ENCODE data around the gene TERB2.
"Not testable (repeated sequence)": the region's sequence is repeated elsewhere in the genome, so short reads cannot be mapped to it uniquely, and the experiment has no call there.

Gene TERB2

GRCh38 chr15:45009046-45009445 is 52.6 kb downstream of the TERB2 start:
- no peak for DNase-seq (ENCODE audit: low spot score)
- TF ChIP-seq, protein P1, sequence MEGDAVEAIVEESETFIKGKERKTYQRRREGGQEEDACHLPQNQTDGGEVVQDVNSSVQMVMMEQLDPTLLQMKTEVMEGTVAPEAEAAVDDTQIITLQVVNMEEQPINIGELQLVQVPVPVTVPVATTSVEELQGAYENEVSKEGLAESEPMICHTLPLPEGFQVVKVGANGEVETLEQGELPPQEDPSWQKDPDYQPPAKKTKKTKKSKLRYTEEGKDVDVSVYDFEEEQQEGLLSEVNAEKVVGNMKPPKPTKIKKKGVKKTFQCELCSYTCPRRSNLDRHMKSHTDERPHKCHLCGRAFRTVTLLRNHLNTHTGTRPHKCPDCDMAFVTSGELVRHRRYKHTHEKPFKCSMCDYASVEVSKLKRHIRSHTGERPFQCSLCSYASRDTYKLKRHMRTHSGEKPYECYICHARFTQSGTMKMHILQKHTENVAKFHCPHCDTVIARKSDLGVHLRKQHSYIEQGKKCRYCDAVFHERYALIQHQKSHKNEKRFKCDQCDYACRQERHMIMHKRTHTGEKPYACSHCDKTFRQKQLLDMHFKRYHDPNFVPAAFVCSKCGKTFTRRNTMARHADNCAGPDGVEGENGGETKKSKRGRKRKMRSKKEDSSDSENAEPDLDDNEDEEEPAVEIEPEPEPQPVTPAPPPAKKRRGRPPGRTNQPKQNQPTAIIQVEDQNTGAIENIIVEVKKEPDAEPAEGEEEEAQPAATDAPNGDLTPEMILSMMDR (IDR thresholded peaks at IDR 0.05; ENCODE audit: extremely low read depth, missing control alignments) = no peak

GRCh38 chr15:45015114-45015513 is 58.6 kb downstream of the TERB2 start:
- not testable (repeated sequence) for DNase-seq (ENCODE audit: low spot score)

GRCh38 chr15:45020222-45020900 is 63.9 kb downstream of the TERB2 start:
- not testable (repeated sequence) for DNase-seq (ENCODE audit: low spot score)

DNA sequence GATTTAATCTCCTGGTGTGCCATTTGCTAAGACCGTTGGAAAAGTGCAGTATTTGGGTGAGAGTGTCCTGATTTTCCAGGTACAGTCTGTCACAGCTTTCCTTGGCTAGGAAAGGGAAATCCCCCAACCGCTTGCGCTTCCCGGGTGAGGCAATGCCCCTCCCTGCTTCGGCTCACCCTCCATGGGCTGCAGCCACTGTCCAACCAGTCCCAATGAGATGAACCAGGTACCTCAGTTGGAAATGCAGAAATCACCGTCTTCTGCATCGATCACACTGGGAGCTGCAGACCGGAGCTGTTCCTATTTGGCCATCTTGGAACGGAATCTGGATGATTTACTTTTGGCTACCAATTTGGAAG is 64.4 kb downstream of the TERB2 start:
- not testable (repeated sequence) for DNase-seq (ENCODE audit: low spot score)

DNA sequence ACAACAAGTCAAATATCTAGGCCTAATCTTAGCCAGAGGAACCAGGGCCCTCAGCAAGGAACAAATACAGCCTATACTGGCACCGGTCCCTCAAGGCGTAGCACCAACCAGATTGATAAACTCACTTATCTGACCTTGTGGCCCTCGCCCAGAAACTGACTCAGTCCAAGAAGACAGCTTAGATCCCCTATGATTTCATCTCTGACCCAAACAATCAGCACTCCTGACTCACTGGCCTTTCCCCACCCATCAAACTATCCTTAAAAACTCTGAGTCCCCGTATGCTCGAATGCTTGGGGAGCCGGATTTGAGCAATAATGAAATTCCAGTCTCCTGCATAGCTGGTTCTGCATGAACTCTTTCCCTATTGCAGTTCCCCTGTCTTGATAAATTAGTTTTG is 64.9 kb downstream of the TERB2 start:
- DNase-seq (ENCODE audit: low spot score) = no peak
- TF ChIP-seq, protein P1 (IDR thresholded peaks at IDR 0.05; ENCODE audit: extremely low read depth, missing control alignments) = no peak

DNA sequence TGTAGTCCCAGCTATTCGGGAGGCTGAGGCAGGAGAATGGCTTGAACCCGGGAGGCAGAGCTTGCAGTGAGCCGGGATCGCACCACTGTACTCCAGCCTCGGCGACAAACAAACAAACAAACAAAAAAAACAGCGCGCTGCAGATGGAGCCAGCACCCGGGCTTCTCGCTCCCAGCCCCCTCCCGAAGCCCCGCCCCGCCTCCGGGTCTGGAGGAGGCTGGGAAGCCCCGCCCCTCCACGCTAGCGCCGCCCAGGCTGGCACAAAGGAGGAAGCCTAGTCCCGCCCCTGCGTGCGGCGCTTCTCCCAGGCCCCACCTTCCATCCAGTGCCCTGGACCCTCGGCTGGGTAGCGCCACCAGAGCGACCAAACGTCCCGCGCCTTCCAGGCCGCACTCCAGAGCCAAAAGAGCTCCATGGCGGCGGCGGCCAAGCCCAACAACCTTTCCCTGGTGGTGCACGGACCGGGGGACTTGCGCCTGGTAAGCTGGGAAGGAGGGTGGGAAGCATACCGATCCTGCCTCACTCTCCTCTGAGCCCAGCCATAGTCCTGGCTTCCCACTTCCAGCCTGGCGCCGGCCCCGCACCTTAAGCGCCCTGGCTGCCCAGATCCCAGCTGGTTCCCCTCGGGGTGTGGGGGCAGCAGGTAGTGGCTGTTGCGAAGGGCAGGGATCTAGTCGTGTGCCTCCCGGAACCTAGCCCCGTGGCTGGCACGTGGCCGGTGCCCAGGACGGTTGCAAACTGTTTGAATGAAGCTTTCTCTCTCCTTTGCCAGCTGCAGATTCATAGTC is 66.6 kb downstream of the TERB2 start, which contains the start of gene SORD:
Gene SORD (plus strand): TSS at position 325 of the 788 bp plus-strand sequence. CDS start 89 bp downstream, at position 414.
- DNase-seq (ENCODE audit: low spot score) = peak; percentile 95
- TF ChIP-seq, protein P1 (IDR thresholded peaks at IDR 0.05; ENCODE audit: extremely low read depth, missing control alignments) = no peak

DNA sequence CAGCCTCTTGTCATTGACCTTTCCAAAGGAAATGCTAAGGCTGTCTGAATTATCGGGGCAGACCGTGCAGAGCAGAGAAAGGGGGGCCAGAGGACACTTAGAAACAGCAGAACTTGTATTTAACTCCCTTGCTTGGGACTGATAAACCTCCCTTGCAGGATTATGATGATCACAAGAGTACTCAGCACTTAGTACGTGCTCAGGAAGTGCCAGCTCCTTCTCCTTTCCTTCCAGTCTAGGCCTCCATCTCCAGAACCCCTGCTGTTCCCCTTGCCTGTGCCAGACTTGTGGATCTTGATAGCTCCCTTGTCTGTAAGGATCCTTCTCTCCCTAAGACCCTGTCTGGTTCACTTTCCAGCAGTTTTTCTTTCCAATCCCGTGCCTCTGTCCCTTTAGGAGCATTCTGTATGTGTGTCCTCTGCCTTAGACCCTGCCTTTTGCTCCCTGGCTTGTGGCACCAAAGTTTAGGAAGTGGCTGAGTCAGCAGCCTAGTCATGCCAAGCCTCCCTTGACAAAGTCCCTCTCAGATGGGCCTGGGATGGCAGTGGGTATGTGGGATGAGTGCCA is 67.3 kb downstream of the TERB2 start:
- no peak for DNase-seq (ENCODE audit: low spot score)
- TF ChIP-seq, protein P1 (IDR thresholded peaks at IDR 0.05; ENCODE audit: extremely low read depth, missing control alignments) = no peak

GRCh38 chr15:45024649-45025048 is 68.2 kb downstream of the TERB2 start:
- DNase-seq (ENCODE audit: low spot score) = not testable (repeated sequence)

- DNase-seq (ENCODE audit: low spot score) = not testable (repeated sequence)
Observed at GRCh38 chr15:45025627-45026026, 69.1 kb downstream of the TERB2 start.

DNA sequence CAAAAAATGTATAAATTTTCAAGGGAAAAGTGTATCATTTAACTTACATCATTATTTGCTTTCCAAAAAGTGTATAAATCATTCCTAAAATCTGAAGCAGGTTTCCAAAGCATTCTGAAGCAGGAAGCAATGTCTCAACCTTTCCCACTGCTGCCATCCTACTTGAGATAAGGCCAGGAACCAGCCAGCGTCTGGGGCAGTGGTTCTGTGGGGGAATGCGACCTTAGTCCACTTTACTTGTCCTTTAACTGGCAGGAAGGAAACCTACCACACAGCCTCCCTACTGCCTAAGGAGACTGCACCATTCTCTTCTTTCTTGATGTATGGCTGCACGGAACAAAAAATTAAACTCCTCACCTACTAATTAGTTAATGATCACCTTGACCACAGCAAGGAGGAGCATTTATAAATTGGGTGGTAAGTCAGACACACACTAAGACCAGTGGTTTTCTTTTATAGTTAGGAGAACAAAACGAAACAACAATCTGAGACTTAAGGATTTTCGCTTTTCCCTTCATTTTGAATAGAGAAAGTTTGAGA is 70.2 kb downstream of the TERB2 start:
- TF ChIP-seq, protein P1 (IDR thresholded peaks at IDR 0.05; ENCODE audit: extremely low read depth, missing control alignments) = no peak
- DNase-seq (ENCODE audit: low spot score) = no peak
